Astrocyte (in vitro differentiated cells and primary cell): ENCODE results near the gene COL16A1.

Experiments
- CTCF ChIP-seq: IDR thresholded peaks from 2 replicates; pipeline ENCODE4 v1.5.1; 2011; ENCODE audit warnings: low read depth, mild to moderate bottlenecking, inconsistent platforms, low read length, moderate library complexity; ENCODE audit not compliant: insufficient read depth
- EZH2 ChIP-seq: IDR thresholded peaks from 2 replicates; pipeline ENCODE4 v1.6.1; 2012; ENCODE audit warnings: mild to moderate bottlenecking, low read length, inconsistent platforms; ENCODE audit not compliant: insufficient read depth

GRCh38 chr1:31653717-31654473 lies 49.9 kb downstream of the COL16A1 start:
- TF ChIP-seq CTCF (no peak), EZH2 (no peak)
